GM11168 (cell line): Measurements from ENCODE around the gene PI4KB.

Experiments
- in situ Hi-C: fragments of 300-500 bp; cut with MboI; formaldehyde crosslinking; loops from one replicate; pipeline ENCODE4 v1.12.0; 2022; ENCODE audit warnings: low sequenced_read_pairs; ENCODE audit not compliant: unreplicated experiment

PI4KB gene

GRCh38 chr1:151346769-151347522 lies 19.7 kb upstream of the PI4KB start, which contains the start of gene RFX5:
RFX5 (minus strand) TSS chr1:151347252; CDS start chr1:151346320, 932 bp downstream.
- in situ Hi-C loops = no loop called here

GRCh38 chr1:151346082-151346768 lies 19.0 kb upstream of the PI4KB start:
- in situ Hi-C loops = no loop called here

GRCh38 chr1:151344291-151344690 lies 17.1 kb upstream of the PI4KB start:
- in situ Hi-C loops = no loop called here

GRCh38 chr1:151343587-151343986 lies 16.4 kb upstream of the PI4KB start:
- in situ Hi-C loops = no loop called here

- in situ Hi-C loops = no loop called here
Observed at GRCh38 chr1:151342569-151342968, 15.4 kb upstream of the PI4KB start.

GRCh38 chr1:151342021-151342420 lies 14.8 kb upstream of the PI4KB start:
- in situ Hi-C loops = no loop called here

- in situ Hi-C loops = no loop called here
Observed at GRCh38 chr1:151340870-151341754, 13.9 kb upstream of the PI4KB start.

GRCh38 chr1:151336556-151336955 lies 9.3 kb upstream of the PI4KB start:
- in situ Hi-C loops = no loop called here

GRCh38 chr1:151334822-151335221 lies 7.6 kb upstream of the PI4KB start:
- in situ Hi-C loops = no loop called here

GRCh38 chr1:151327903-151328674 lies 873 bp upstream of the PI4KB start:
- in situ Hi-C loops = no loop called here

GRCh38 chr1:151326619-151327222 lies 495 bp downstream of the PI4KB start:
- in situ Hi-C loops = no loop called here

- in situ Hi-C loops = no loop called here
Observed at GRCh38 chr1:151325646-151326429, 1.4 kb downstream of the PI4KB start.

GRCh38 chr1:151325231-151325630 lies 2.0 kb downstream of the PI4KB start:
- in situ Hi-C loops = no loop called here

GRCh38 chr1:151324390-151324930 lies 2.8 kb downstream of the PI4KB start:
- in situ Hi-C loops = no loop called here

- in situ Hi-C loops = no loop called here
Observed at GRCh38 chr1:151318975-151319374, 8.2 kb downstream of the PI4KB start.

- in situ Hi-C loops = no loop called here
Observed at GRCh38 chr1:151315565-151316235, 11.5 kb downstream of the PI4KB start.

- in situ Hi-C loops = no loop called here
Observed at GRCh38 chr1:151314137-151314875, 12.9 kb downstream of the PI4KB start.
